HCT116 (cell line): ENCODE data around the gene AOPEP. TPM values are rescaled to one million over a fixed set of nuclear protein-coding genes. Genes with fewer than 3 reads are reported as not detected.

ENCODE experiments used
- ATAC-seq: fragments of 200-7000 bp; cut with Tn5 transposase; 2 replicates; pipeline ENCODE4 v1.9.1; 2020; ENCODE audit warnings: mild to moderate bottlenecking, moderate library complexity
- BruUV-seq: library from RNA; stranded (reverse); fragments of 400-500 nt; replicated peaks from 2 replicates; lab custom pipeline; 2021; lab: Mats Ljungman, UMichigan
- CTCF ChIA-PET: fragments of 300-600 bp; sonication (Branson Sonifier 250); formaldehyde crosslinking; loops from one replicate; lab custom pipeline; 2021; ENCODE audit warnings: antibody characterized with exemption; lab: Charles Lee
- POLR2A ChIA-PET: fragments of 300-600, 350-600 bp; sonication (Branson Sonifier 250); formaldehyde crosslinking; loops from one replicate; lab custom pipeline; 2021; ENCODE audit warnings: antibody characterized with exemption; lab: Charles Lee
- RAD21 ChIA-PET, 2 experiments: fragments of 300-600 bp; sonication (Branson Sonifier 250); formaldehyde crosslinking; loops; one replicate each; lab custom pipeline; 2023; ENCODE audit warnings: low total read pairs in 2 of 2; ENCODE audit not compliant: uncharacterized antibody in 2 of 2, unreplicated experiment in 2 of 2, low non-redundant PET in 1 of 2; lab: Charles Lee
- DNase-seq: peaks from one replicate; pipeline ENCODE4 v3.0.0-alpha.2; 2010; ENCODE audit warnings: low read depth, low spot score
- H2AFZ ChIP-seq: fragments of 200-600 bp; shearing (Covaris generic), sonication (generic); 2 replicates; pipeline ENCODE4 v1.6.1; 2017; ENCODE audit warnings: low read depth, mixed run types, mixed read lengths, antibody characterized with exemption, low read length; ENCODE audit not compliant: poor library complexity, severe bottlenecking
- H3K27ac ChIP-seq: 2 replicates; pipeline ENCODE4 v1.5.1; 2012; ENCODE audit warnings: low read depth, low read length
- H3K27me3 ChIP-seq: fragments of 200-600 bp; sonication (generic); 2 replicates; pipeline ENCODE4 v1.6.1; 2016; ENCODE audit warnings: mixed run types, low read length, mixed read lengths; ENCODE audit not compliant: insufficient read depth
- H3K36me3 ChIP-seq, 2 experiments: fragments of 200-500 bp in 1 of 2; fragments of 200-600 bp in 1 of 2; sonication (Bioruptor generic) in 1 of 2; sonication (generic) in 1 of 2; 2 replicates each; pipeline versions ENCODE4 v1.5.1 to v1.6.1; 2014 to 2016; ENCODE audit warnings: low read length in 2 of 2, inconsistent platforms in 1 of 2, mixed read lengths in 1 of 2, mixed run types in 1 of 2; ENCODE audit not compliant: insufficient read depth in 2 of 2, control insufficient read depth in 1 of 2
- H3K4me1 ChIP-seq, 2 experiments: fragments of 200-600 bp in 1 of 2; sonication (generic) in 1 of 2; 2 replicates each; pipeline versions ENCODE4 v1.5.1 to v1.6.1; 2012 to 2017; ENCODE audit warnings: low read length in 2 of 2, inconsistent platforms in 1 of 2, mild to moderate bottlenecking in 1 of 2, mixed read lengths in 1 of 2, mixed run types in 1 of 2, moderate library complexity in 1 of 2; ENCODE audit not compliant: insufficient read depth in 2 of 2, control insufficient read depth in 1 of 2
- H3K4me2 ChIP-seq: fragments of 200-600 bp; sonication (generic); 2 replicates; pipeline ENCODE4 v1.6.1; 2017; ENCODE audit warnings: mixed run types, low read length, mixed read lengths
- H3K4me3 ChIP-seq, 2 experiments: fragments of 200-600 bp in 1 of 2; sonication (generic) in 1 of 2; replicated peaks in 1 of 2; 2 replicates each; pipeline ENCODE4 v1.5.1; 2011 to 2016; ENCODE audit warnings: low read length in 2 of 2, control low read depth in 1 of 2, low read depth in 1 of 2, mild to moderate bottlenecking in 1 of 2, mixed read lengths in 1 of 2, mixed run types in 1 of 2
- H3K79me2 ChIP-seq: fragments of 200-600 bp; sonication (generic); 2 replicates; pipeline ENCODE4 v1.6.1; 2017; ENCODE audit warnings: mild to moderate bottlenecking, mixed run types, low read length, moderate library complexity, mixed read lengths; ENCODE audit not compliant: insufficient read depth
- H3K9ac ChIP-seq: fragments of 200-600 bp; sonication (generic); 2 replicates; pipeline ENCODE4 v1.6.1; 2016; ENCODE audit warnings: low read length, mixed read lengths
- H3K9me2 ChIP-seq: fragments of 200-600 bp; sonication (generic), shearing (Covaris generic); 2 replicates; pipeline ENCODE4 v1.6.1; 2017; ENCODE audit warnings: mixed run types, mild to moderate bottlenecking, moderate library complexity; ENCODE audit not compliant: insufficient read depth
- H3K9me3 ChIP-seq, 2 experiments: fragments of 200-500 bp in 1 of 2; fragments of 200-600 bp in 1 of 2; sonication (Bioruptor generic) in 1 of 2; sonication (generic) in 1 of 2; 2 replicates each; pipeline ENCODE4 v1.6.1; 2014 to 2017; ENCODE audit warnings: low read length in 2 of 2, mixed read lengths in 2 of 2, inconsistent platforms in 1 of 2, low read depth in 1 of 2, mild to moderate bottlenecking in 1 of 2, mixed run types in 1 of 2, moderate library complexity in 1 of 2; ENCODE audit not compliant: control insufficient read depth in 1 of 2, insufficient read depth in 1 of 2
- H4K20me1 ChIP-seq: fragments of 200-600 bp; sonication (generic), shearing (Covaris generic); 2 replicates; pipeline ENCODE4 v1.6.1; 2017; ENCODE audit warnings: mixed run types, mild to moderate bottlenecking, moderate library complexity; ENCODE audit not compliant: insufficient read depth
- CBX3 ChIP-seq: IDR thresholded peaks from 2 replicates; pipeline ENCODE4 v1.6.1; 2012; ENCODE audit warnings: low read depth
- CEBPB ChIP-seq: IDR thresholded peaks from 2 replicates; pipeline ENCODE4 v1.6.1; 2012; ENCODE audit warnings: low read depth
- ELF1 ChIP-seq: IDR thresholded peaks from 2 replicates; pipeline ENCODE4 v1.6.1; 2012; ENCODE audit warnings: low read depth, borderline replicate concordance
- EZH2phosphoT487 ChIP-seq: fragments of 200-600 bp; IDR thresholded peaks from 2 replicates; pipeline ENCODE4 v1.6.1; 2018; ENCODE audit warnings: antibody characterized with exemption, borderline replicate concordance
- JUND ChIP-seq: IDR thresholded peaks from 2 replicates; pipeline ENCODE4 v1.6.1; 2012
- RAD21 ChIP-seq: IDR thresholded peaks from 2 replicates; pipeline ENCODE4 v1.6.1; 2012; ENCODE audit warnings: low read depth, mild to moderate bottlenecking
- SIN3A ChIP-seq: IDR thresholded peaks from 2 replicates; pipeline ENCODE4 v1.6.1; 2012; ENCODE audit warnings: low read depth
- SRF ChIP-seq: IDR thresholded peaks from 2 replicates; pipeline ENCODE4 v1.6.1; 2012; ENCODE audit warnings: low read depth
- TCF7L2 ChIP-seq: IDR thresholded peaks from 2 replicates; pipeline ENCODE4 v1.7.0; 2011; ENCODE audit warnings: borderline replicate concordance, inconsistent platforms; ENCODE audit not compliant: insufficient read depth, insufficient read length; ENCODE audit errors: extremely low read depth
- YY1 ChIP-seq: IDR thresholded peaks from 2 replicates; pipeline ENCODE4 v1.6.1; 2011; ENCODE audit warnings: low read length, low read depth, moderate library complexity, mild to moderate bottlenecking; ENCODE audit not compliant: insufficient replicate concordance; ENCODE audit errors: extremely low read depth
- intact Hi-C: fragments of 100-400 bp; cut with micrococcal nuclease; formaldehyde crosslinking; loops from 2 replicates; pipeline ENCODE4 v1.10.0; 2022
- total RNA-seq: library from RNA; stranded (reverse); gene quantifications from one replicate; pipeline ENCODE4 v1.2.1, GENCODE V29; 2021; ENCODE audit not compliant: unreplicated experiment
- TF ChIP-seq, protein P1 (sequence below): IDR thresholded peaks from 2 replicates; pipeline ENCODE4 v1.6.1; 2012
- TF ChIP-seq, protein P2 (sequence below): IDR thresholded peaks from 2 replicates; pipeline ENCODE4 v1.6.1; 2012
- TF ChIP-seq, protein P3 (sequence below): IDR thresholded peaks from 2 replicates; pipeline ENCODE4 v1.6.1; 2011; ENCODE audit warnings: mild to moderate bottlenecking, low read length, moderate library complexity; ENCODE audit not compliant: insufficient replicate concordance; ENCODE audit errors: extremely low read depth
- TF ChIP-seq, protein P4 (sequence below): IDR thresholded peaks from 2 replicates; pipeline ENCODE4 v1.6.1; 2012; ENCODE audit warnings: low read depth
- TF ChIP-seq, protein P5 (sequence below), 3 experiments: fragments of 200-600 bp in 1 of 3; sonication (generic) in 1 of 3; IDR thresholded peaks in 2 of 3; conservative IDR thresholded peaks in 1 of 3; 2 replicates each; pipeline ENCODE4 v1.5.1; 2012 to 2017; ENCODE audit warnings: low read depth in 2 of 3, low read length in 2 of 3, antibody characterized with exemption in 1 of 3, borderline replicate concordance in 1 of 3, control low read depth in 1 of 3, mild to moderate bottlenecking in 1 of 3, mixed read lengths in 1 of 3, mixed run types in 1 of 3, moderate library complexity in 1 of 3; ENCODE audit not compliant: insufficient read depth in 1 of 3

Gene AOPEP
- total RNA-seq, 1 experiment from 2014 or later, result 15.1 TPM

DNA sequence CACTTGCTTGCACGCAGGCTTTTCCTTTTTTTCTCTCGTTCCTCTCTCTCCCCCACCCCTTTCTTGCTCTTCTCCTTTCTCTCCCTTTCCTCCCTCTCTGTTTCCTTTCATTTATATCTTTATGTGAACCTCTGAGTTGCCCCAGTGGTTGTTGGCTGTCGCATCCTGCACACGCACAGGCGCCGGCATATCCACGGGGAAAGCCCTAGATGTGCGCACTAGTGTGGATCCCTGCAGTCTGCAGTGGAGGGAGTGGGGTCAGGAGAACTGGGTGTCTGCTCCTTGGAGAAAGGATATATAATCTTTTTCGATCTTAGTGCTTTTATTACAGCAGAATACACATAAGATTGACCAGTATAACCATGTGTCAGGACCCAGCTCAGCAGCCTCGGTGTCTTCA lies 367.5 kb downstream of the AOPEP start:
- ChIA-PET RAD21 (interaction anchor here in 1 of 2 experiments (0.6 kb wide), 1 partner anchor 37 kb away, joined by 3 read pairs; no protein-coding TSS in a partner anchor), CTCF (no interaction called here), POLR2A (no interaction called here)
- ATAC-seq (no peak), DNase-seq (no peak)
- no peaks in the 10 kb centered on the region for H3K79me2 ChIP-seq
- no TSS peak for BruUV-seq
- H3K4me2 ChIP-seq, result no peak overlapping the region
- H3K9me2 ChIP-seq, result no peaks in the 10 kb centered on the region
- H3K4me1 ChIP-seq, result peaks cover 13 to 34% of the 10 kb centered on the region in 2 experiments
- no peak overlapping the region for H2AFZ ChIP-seq
- H3K4me3 ChIP-seq, result no peak overlapping the region
- intact Hi-C loops, result no loop called here
- H3K9ac ChIP-seq, result no peak overlapping the region
- H3K36me3 ChIP-seq, result no peaks in the 10 kb centered on the region
- H4K20me1 ChIP-seq, result no peaks in the 10 kb centered on the region
- H3K27me3 ChIP-seq, result no peaks in the 10 kb centered on the region
- H3K27ac ChIP-seq, result no peak overlapping the region
- H3K9me3 ChIP-seq, result no peaks in the 10 kb centered on the region
- TF ChIP-seq JUND (no peak), YY1 (no peak), ELF1 (no peak), SRF (no peak), SIN3A (no peak), CEBPB (no peak), CBX3 (no peak), TCF7L2 (no peak), EZH2phosphoT487 (no peak), RAD21 (no peak)
- TF ChIP-seq, protein P1, sequence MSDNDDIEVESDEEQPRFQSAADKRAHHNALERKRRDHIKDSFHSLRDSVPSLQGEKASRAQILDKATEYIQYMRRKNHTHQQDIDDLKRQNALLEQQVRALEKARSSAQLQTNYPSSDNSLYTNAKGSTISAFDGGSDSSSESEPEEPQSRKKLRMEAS, result no peak
- TF ChIP-seq, protein P2, sequence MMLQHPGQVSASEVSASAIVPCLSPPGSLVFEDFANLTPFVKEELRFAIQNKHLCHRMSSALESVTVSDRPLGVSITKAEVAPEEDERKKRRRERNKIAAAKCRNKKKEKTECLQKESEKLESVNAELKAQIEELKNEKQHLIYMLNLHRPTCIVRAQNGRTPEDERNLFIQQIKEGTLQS, result no peak
- TF ChIP-seq, protein P3, sequence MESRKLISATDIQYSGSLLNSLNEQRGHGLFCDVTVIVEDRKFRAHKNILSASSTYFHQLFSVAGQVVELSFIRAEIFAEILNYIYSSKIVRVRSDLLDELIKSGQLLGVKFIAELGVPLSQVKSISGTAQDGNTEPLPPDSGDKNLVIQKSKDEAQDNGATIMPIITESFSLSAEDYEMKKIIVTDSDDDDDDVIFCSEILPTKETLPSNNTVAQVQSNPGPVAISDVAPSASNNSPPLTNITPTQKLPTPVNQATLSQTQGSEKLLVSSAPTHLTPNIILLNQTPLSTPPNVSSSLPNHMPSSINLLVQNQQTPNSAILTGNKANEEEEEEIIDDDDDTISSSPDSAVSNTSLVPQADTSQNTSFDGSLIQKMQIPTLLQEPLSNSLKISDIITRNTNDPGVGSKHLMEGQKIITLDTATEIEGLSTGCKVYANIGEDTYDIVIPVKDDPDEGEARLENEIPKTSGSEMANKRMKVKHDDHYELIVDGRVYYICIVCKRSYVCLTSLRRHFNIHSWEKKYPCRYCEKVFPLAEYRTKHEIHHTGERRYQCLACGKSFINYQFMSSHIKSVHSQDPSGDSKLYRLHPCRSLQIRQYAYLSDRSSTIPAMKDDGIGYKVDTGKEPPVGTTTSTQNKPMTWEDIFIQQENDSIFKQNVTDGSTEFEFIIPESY, result no peak
- TF ChIP-seq, protein P4, sequence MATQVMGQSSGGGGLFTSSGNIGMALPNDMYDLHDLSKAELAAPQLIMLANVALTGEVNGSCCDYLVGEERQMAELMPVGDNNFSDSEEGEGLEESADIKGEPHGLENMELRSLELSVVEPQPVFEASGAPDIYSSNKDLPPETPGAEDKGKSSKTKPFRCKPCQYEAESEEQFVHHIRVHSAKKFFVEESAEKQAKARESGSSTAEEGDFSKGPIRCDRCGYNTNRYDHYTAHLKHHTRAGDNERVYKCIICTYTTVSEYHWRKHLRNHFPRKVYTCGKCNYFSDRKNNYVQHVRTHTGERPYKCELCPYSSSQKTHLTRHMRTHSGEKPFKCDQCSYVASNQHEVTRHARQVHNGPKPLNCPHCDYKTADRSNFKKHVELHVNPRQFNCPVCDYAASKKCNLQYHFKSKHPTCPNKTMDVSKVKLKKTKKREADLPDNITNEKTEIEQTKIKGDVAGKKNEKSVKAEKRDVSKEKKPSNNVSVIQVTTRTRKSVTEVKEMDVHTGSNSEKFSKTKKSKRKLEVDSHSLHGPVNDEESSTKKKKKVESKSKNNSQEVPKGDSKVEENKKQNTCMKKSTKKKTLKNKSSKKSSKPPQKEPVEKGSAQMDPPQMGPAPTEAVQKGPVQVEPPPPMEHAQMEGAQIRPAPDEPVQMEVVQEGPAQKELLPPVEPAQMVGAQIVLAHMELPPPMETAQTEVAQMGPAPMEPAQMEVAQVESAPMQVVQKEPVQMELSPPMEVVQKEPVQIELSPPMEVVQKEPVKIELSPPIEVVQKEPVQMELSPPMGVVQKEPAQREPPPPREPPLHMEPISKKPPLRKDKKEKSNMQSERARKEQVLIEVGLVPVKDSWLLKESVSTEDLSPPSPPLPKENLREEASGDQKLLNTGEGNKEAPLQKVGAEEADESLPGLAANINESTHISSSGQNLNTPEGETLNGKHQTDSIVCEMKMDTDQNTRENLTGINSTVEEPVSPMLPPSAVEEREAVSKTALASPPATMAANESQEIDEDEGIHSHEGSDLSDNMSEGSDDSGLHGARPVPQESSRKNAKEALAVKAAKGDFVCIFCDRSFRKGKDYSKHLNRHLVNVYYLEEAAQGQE, result no peak
- TF ChIP-seq, protein P5, sequence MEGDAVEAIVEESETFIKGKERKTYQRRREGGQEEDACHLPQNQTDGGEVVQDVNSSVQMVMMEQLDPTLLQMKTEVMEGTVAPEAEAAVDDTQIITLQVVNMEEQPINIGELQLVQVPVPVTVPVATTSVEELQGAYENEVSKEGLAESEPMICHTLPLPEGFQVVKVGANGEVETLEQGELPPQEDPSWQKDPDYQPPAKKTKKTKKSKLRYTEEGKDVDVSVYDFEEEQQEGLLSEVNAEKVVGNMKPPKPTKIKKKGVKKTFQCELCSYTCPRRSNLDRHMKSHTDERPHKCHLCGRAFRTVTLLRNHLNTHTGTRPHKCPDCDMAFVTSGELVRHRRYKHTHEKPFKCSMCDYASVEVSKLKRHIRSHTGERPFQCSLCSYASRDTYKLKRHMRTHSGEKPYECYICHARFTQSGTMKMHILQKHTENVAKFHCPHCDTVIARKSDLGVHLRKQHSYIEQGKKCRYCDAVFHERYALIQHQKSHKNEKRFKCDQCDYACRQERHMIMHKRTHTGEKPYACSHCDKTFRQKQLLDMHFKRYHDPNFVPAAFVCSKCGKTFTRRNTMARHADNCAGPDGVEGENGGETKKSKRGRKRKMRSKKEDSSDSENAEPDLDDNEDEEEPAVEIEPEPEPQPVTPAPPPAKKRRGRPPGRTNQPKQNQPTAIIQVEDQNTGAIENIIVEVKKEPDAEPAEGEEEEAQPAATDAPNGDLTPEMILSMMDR (IDR thresholded peaks at IDR 0.05 in 2 of 3, conservative IDR thresholded peaks at IDR 0.05 in 1 of 3; ENCODE audit: borderline replicate concordance in 1 of 3, insufficient read depth in 1 of 3, low read depth in 2 of 3, low read length in 2 of 3), result no peak
